Erythroblast (primary cell): ENCODE results near the gene TEPSIN.

ENCODE experiments used
- GATA1 ChIP-seq: IDR thresholded peaks from 2 replicates; pipeline ENCODE4 v1.6.1; 2011; ENCODE audit warnings: low read depth, mild to moderate bottlenecking, control low read depth, low read length, moderate library complexity
- POLR2A ChIP-seq: IDR thresholded peaks from 2 replicates; pipeline ENCODE4 v1.6.1; 2011; ENCODE audit warnings: mild to moderate bottlenecking, low read length

DNA sequence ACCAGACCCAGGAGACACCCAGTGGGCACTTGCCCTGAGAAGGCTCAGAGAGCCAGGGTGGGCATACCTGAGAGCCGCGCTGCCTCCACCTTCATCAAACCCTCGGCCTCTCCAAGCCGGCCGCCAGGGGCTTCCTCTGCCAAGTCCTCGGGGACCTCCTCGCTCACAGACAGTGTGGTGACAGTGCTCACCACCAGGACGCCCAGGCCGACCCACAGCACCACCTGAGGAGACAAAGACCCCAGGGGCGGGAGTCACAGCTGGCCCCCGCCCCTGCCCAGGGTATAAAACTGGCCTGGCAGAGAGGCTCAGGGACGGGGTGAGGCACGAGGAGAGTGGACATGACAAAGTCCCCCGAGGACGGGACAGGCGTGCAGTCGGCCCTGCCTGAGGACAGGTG lies 21.3 kb upstream of the TEPSIN start:
- TF ChIP-seq POLR2A (no peak), GATA1 (no peak)
